ENCODE measurements around the gene TIMD4. TPM values are rescaled to one million over a fixed set of nuclear protein-coding genes. Genes with fewer than 3 reads are reported as not detected.
"Not testable (repeated sequence)": the region's sequence is repeated elsewhere in the genome, so short reads cannot be mapped to it uniquely, and the experiment has no call there.

The TIMD4 gene
- total RNA-seq, 1 donor from 2014 or later = 3.1 TPM

DNA sequence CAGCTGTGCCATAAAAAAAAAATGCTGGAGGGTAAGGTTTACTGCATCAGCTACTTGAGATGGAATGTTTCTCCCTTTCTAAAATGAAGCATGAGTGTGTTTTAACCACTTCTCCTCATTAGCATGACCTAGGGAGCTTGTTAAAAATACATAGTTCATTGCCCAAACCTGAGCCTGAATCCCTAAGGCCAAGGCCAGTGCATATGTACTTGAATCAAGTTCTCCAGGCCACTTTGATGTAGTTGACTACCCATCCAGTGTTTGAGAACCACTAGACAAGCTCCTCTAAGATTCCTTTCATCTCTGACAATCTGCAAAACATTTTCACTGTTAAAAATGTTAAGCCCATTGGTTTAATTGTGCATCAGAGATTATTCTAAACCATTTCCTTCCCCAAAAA lies 6.7 kb downstream of the TIMD4 start:
- Histone ChIP-seq H3K4me1 (ENCODE audit: control insufficient read depth in 3 of 3, insufficient read depth in 3 of 3, low read length in 3 of 3) (no peaks in the 10 kb centered on the region), H3K27ac (ENCODE audit: low read depth, low read length) (no peak overlapping the region), H3K9me3 (ENCODE audit: control insufficient read depth in 3 of 3, low read length in 3 of 3) (no peaks in the 10 kb centered on the region), H3K4me3 (ENCODE audit: low read length in 3 of 3) (no peak overlapping the region), H3K36me3 (ENCODE audit: control insufficient read depth in 3 of 3, insufficient read depth in 3 of 3, low read length in 3 of 3) (no peaks in the 10 kb centered on the region), H3K9ac (ENCODE audit: low read depth in 1 of 3, low read length in 3 of 3) (no peak overlapping the region), H3K27me3 (ENCODE audit: control insufficient read depth in 3 of 3, insufficient read depth in 3 of 3, low read length in 3 of 3) (no peaks in the 10 kb centered on the region)

DNA sequence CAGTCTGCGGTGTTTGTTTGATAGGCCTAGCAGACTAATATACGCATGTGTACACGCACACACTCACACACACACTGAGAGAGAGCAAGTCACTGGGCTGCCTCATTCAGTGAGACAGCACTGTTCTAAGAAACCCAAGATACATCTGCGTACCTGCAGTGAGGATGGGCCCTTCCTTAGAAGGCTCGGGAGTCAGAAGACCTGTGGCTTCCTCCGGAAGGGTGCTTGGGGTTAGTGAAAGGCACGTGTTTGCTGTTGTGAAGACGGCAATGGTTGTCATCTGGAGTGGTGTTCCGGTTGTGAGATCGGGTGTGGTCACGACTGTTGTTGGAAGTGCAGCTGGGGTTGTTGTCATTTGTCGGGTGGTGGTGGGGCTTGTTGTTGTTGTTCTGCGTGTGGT lies 11.7 kb downstream of the TIMD4 start:
- no peak overlapping the region for H3K4me3 ChIP-seq (ENCODE audit: low read length in 3 of 3)
- no peak overlapping the region for H3K9ac ChIP-seq (ENCODE audit: low read depth in 1 of 3, low read length in 3 of 3)

DNA sequence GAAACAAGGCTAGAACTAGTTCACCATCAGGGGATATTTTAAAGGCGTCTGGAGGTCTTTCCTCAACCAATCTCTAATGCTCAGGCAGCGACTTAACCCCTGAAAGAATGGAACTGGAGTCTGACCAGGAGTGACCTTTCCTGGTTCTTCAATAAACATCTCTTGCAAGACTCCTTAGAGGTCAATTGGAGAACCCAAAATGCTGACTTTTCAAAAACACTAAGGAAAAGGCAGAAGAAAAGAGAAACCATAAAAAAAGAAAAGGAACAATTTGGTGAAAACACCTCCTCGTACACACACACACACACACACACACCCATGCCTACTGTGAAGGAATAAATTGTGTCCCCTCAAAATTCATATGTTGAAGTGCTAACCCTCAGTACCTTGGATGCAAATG lies 12.3 kb downstream of the TIMD4 start:
- no peak overlapping the region for H3K27ac ChIP-seq (ENCODE audit: low read depth, low read length)
- H3K4me3 ChIP-seq (ENCODE audit: low read length in 3 of 3) = no peak overlapping the region
- no peaks in the 10 kb centered on the region for H3K27me3 ChIP-seq (ENCODE audit: control insufficient read depth in 3 of 3, insufficient read depth in 3 of 3, low read length in 3 of 3)
- H3K36me3 ChIP-seq (ENCODE audit: control insufficient read depth in 3 of 3, insufficient read depth in 3 of 3, low read length in 3 of 3) = no peaks in the 10 kb centered on the region
- H3K9me3 ChIP-seq (ENCODE audit: control insufficient read depth in 3 of 3, low read length in 3 of 3) = no peaks in the 10 kb centered on the region
- H3K4me1 ChIP-seq (ENCODE audit: control insufficient read depth in 3 of 3, insufficient read depth in 3 of 3, low read length in 3 of 3) = no peaks in the 10 kb centered on the region
- no peak overlapping the region for H3K9ac ChIP-seq (ENCODE audit: low read depth in 1 of 3, low read length in 3 of 3)

More for the DNA sequence above, 11.7 kb downstream of the TIMD4 start:
- no peaks in the 10 kb centered on the region for H3K4me1 ChIP-seq (ENCODE audit: control insufficient read depth in 3 of 3, insufficient read depth in 3 of 3, low read length in 3 of 3)
- H3K9me3 ChIP-seq (ENCODE audit: control insufficient read depth in 3 of 3, low read length in 3 of 3) = no peaks in the 10 kb centered on the region
- no peaks in the 10 kb centered on the region for H3K27me3 ChIP-seq (ENCODE audit: control insufficient read depth in 3 of 3, insufficient read depth in 3 of 3, low read length in 3 of 3)
- no peak overlapping the region for H3K27ac ChIP-seq (ENCODE audit: low read depth, low read length)
- H3K36me3 ChIP-seq (ENCODE audit: control insufficient read depth in 3 of 3, insufficient read depth in 3 of 3, low read length in 3 of 3) = no peaks in the 10 kb centered on the region

DNA sequence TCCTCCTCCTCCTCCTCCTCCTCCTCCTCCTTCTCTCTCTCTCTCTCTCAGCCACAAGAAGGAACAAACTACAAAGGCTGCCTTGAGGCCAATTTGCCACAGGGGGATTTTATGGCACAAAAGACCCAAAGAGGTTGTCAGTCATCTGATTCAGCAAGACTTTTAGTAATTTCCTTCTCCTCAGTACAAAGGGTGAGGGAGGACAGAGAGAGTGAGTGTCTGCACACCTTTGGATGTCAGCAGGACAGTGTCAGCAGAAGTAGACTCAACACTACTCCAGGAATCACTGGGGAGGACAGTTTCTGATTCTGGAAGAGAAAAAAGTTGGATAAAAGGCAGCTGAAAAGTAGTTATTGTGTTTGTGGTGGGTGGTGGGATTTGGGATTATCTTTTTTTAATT lies 13.6 kb downstream of the TIMD4 start:
- no peaks in the 10 kb centered on the region for H3K36me3 ChIP-seq (ENCODE audit: control insufficient read depth in 3 of 3, insufficient read depth in 3 of 3, low read length in 3 of 3)
- H3K4me1 ChIP-seq (ENCODE audit: control insufficient read depth in 3 of 3, insufficient read depth in 3 of 3, low read length in 3 of 3) = no peaks in the 10 kb centered on the region

DNA sequence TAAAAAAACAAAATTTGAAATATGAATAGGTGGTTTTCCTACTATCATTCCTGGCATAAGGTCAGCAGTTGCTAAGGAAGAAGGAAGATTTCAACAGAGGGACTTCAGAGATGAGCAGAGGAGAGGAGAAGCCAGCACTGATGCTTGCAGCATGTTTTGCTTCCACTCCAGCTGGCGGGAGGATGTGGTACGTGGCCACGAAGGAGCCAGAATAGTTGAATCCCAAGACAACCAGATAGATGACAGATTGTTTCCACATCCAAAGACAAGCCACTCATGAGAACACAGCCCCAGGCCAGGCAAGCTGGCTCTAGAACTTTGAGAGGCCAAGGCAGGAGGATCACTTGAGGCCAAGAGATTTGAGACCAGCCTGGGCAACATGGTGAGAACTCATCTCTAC lies 15.1 kb downstream of the TIMD4 start:
- no peaks in the 10 kb centered on the region for H3K9me3 ChIP-seq (ENCODE audit: control insufficient read depth in 3 of 3, low read length in 3 of 3)
- no peak overlapping the region for H3K27ac ChIP-seq (ENCODE audit: low read depth, low read length)
- no peak overlapping the region for H3K9ac ChIP-seq (ENCODE audit: low read depth in 1 of 3, low read length in 3 of 3)
- no peaks in the 10 kb centered on the region for H3K36me3 ChIP-seq (ENCODE audit: control insufficient read depth in 3 of 3, insufficient read depth in 3 of 3, low read length in 3 of 3)
- H3K27me3 ChIP-seq (ENCODE audit: control insufficient read depth in 3 of 3, insufficient read depth in 3 of 3, low read length in 3 of 3) = no peaks in the 10 kb centered on the region
- no peaks in the 10 kb centered on the region for H3K4me1 ChIP-seq (ENCODE audit: control insufficient read depth in 3 of 3, insufficient read depth in 3 of 3, low read length in 3 of 3)
- no peak overlapping the region for H3K4me3 ChIP-seq (ENCODE audit: low read length in 3 of 3)

More for the DNA sequence above, 13.6 kb downstream of the TIMD4 start:
- Histone ChIP-seq H3K27me3 (ENCODE audit: control insufficient read depth in 3 of 3, insufficient read depth in 3 of 3, low read length in 3 of 3) (no peaks in the 10 kb centered on the region), H3K9me3 (ENCODE audit: control insufficient read depth in 3 of 3, low read length in 3 of 3) (no peaks in the 10 kb centered on the region), H3K27ac (ENCODE audit: low read depth, low read length) (no peak overlapping the region), H3K4me3 (ENCODE audit: low read length in 3 of 3) (no peak overlapping the region), H3K9ac (ENCODE audit: low read depth in 1 of 3, low read length in 3 of 3) (no peak overlapping the region)

DNA sequence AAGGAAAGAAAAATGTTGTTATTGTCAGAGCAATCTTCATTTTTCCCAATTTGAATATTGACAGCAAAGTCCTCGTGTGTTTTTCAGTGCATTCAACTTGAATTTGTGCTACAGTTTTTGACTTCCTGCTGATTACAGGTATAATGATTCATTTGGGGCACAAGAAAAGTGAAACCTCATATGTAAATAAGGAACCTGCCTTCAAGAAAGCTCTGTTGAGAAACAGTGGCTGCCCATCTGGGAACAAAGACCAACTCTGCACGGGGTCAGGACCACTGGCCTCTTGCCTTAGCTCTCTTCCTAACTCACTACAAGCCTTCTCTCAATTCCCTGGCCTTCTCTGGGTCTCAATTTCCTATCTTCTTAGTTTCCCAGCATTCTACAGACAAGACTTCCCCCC lies 21.0 kb downstream of the TIMD4 start:
- Histone ChIP-seq H3K27me3 (ENCODE audit: control insufficient read depth in 3 of 3, insufficient read depth in 3 of 3, low read length in 3 of 3) (no peaks in the 10 kb centered on the region), H3K4me1 (ENCODE audit: control insufficient read depth in 3 of 3, insufficient read depth in 3 of 3, low read length in 3 of 3) (no peaks in the 10 kb centered on the region), H3K9me3 (ENCODE audit: control insufficient read depth in 3 of 3, low read length in 3 of 3) (no peaks in the 10 kb centered on the region), H3K4me3 (ENCODE audit: low read length in 3 of 3) (no peak overlapping the region), H3K9ac (ENCODE audit: low read depth in 1 of 3, low read length in 3 of 3) (no peak overlapping the region), H3K36me3 (ENCODE audit: control insufficient read depth in 3 of 3, insufficient read depth in 3 of 3, low read length in 3 of 3) (no peaks in the 10 kb centered on the region), H3K27ac (ENCODE audit: low read depth, low read length) (no peak overlapping the region)

DNA sequence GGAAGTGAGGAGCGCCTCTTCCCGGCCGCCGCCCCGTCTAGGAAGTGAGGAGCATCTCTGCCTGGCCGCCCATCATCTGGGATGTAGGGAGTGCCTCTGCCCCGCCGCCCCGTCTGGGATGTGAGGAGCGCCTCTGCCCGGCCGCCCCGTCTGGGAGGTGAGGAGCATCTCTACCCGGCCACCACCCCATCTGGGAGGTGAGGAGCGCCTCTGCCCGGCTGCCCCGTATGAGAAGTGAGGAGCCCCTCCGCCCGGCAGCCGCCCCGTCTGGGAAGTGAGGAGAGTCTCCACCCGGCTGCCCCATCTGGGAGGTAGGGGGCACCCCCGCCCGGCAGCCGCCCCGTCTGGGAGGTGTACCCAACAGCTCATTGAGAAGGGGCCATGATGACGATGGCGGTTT lies 22.6 kb downstream of the TIMD4 start:
- not testable (repeated sequence) for H3K4me3 ChIP-seq (ENCODE audit: low read length in 3 of 3)

DNA sequence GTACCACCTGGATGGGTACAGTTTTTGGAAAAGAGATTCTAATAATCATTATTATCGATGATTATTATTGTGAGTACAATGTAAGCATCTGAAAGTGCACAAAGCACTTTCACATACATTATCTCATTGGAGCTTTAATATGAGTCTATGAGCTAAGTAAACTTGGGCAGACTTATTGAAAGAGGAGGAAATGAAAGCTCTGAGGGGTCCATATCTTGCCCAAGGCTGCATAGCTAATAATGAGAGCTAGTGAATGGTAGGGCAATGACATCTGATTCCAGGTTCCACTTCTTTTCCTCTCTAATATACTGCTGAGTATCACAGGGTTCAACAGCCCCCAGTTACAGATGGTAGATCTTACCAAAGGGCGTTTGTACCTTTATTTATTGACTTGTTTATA lies 26.1 kb downstream of the TIMD4 start:
- Histone ChIP-seq H3K9ac (ENCODE audit: low read depth in 1 of 3, low read length in 3 of 3) (no peak overlapping the region), H3K9me3 (ENCODE audit: control insufficient read depth in 3 of 3, low read length in 3 of 3) (no peaks in the 10 kb centered on the region), H3K4me3 (ENCODE audit: low read length in 3 of 3) (no peak overlapping the region), H3K4me1 (ENCODE audit: control insufficient read depth in 3 of 3, insufficient read depth in 3 of 3, low read length in 3 of 3) (no peaks in the 10 kb centered on the region), H3K36me3 (ENCODE audit: control insufficient read depth in 3 of 3, insufficient read depth in 3 of 3, low read length in 3 of 3) (no peaks in the 10 kb centered on the region), H3K27ac (ENCODE audit: low read depth, low read length) (no peak overlapping the region), H3K27me3 (ENCODE audit: control insufficient read depth in 3 of 3, insufficient read depth in 3 of 3, low read length in 3 of 3) (no peaks in the 10 kb centered on the region)

More for the DNA sequence above, 22.6 kb downstream of the TIMD4 start:
- not testable (repeated sequence) for H3K27ac ChIP-seq (ENCODE audit: low read depth, low read length); H3K9ac ChIP-seq (ENCODE audit: low read depth in 1 of 3, low read length in 3 of 3); H3K36me3 ChIP-seq (ENCODE audit: control insufficient read depth in 3 of 3, insufficient read depth in 3 of 3, low read length in 3 of 3); H3K27me3 ChIP-seq (ENCODE audit: control insufficient read depth in 3 of 3, insufficient read depth in 3 of 3, low read length in 3 of 3); H3K9me3 ChIP-seq (ENCODE audit: control insufficient read depth in 3 of 3, low read length in 3 of 3); H3K4me1 ChIP-seq (ENCODE audit: control insufficient read depth in 3 of 3, insufficient read depth in 3 of 3, low read length in 3 of 3)

DNA sequence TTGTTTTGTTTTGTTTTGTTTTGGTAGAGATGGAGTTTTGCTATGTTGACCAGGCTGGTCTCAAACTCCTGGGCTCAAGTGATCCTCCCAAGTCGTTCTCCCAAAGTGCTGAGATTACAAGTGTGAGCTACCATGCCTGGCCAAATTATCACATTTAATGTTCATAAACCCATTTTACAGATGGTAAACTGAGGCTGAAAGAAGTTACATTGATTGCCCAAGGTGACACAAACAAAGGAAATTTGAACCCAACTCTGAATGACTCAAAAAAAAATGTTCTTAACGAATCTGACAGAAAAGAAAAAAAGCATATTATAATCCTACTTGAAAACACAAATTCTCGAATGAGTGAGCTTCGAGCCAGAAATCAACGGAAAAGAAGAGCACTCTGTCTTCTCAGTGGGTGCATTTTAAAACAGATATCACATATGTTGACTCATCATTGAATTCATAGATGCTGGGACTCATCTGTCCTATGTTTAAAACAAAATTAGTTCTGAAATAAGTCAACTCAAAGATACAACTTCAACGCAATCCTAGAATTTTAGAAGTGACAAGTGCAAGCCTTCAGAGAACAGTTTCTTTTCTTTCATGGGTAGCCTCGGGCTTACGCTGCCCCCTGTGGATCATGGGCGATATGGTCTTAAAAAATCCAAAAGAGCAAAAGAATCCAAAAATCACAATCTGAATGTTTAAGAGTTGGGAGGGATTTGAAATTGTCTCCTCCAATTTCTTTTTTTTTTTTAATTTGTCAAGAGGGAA lies 28.4 kb downstream of the TIMD4 start:
- Histone ChIP-seq H3K4me1 (ENCODE audit: control insufficient read depth in 3 of 3, insufficient read depth in 3 of 3, low read length in 3 of 3) (no peaks in the 10 kb centered on the region), H3K9me3 (ENCODE audit: control insufficient read depth in 3 of 3, low read length in 3 of 3) (no peaks in the 10 kb centered on the region), H3K27me3 (ENCODE audit: control insufficient read depth in 3 of 3, insufficient read depth in 3 of 3, low read length in 3 of 3) (no peaks in the 10 kb centered on the region), H3K9ac (ENCODE audit: low read depth in 1 of 3, low read length in 3 of 3) (no peak overlapping the region), H3K4me3 (ENCODE audit: low read length in 3 of 3) (no peak overlapping the region), H3K36me3 (ENCODE audit: control insufficient read depth in 3 of 3, insufficient read depth in 3 of 3, low read length in 3 of 3) (no peaks in the 10 kb centered on the region), H3K27ac (ENCODE audit: low read depth, low read length) (no peak overlapping the region)

DNA sequence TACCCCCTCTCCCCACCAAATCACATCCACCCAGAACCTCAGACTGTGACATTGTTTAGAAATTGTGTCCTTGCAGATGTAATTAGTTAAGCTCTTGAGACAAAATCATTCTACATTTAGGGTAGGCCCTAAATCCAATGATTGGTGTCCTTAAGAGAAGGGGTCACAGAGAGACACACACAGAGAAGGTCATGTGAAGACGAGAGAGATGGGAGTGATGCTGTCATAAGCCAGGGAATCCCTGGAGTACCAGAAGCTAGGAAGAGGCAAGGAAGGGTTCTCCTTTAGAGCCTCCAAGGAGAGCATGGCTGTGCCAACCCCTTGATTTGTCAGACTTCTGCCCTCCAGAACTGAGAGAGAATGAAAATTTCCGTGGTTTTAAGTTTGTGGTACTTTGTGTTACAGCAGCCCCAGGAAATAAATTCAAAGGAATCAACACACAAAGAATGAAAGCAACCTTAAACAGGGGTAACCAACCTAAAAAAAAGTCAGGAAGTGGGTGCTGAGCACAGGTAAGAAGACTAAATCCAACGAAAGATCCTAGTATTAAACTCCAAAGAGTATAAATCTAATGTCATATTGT lies 33.6 kb downstream of the TIMD4 start:
- H3K36me3 ChIP-seq (ENCODE audit: control insufficient read depth in 3 of 3, insufficient read depth in 3 of 3, low read length in 3 of 3) = no peaks in the 10 kb centered on the region
- no peak overlapping the region for H3K4me3 ChIP-seq (ENCODE audit: low read length in 3 of 3)
- H3K9me3 ChIP-seq (ENCODE audit: control insufficient read depth in 3 of 3, low read length in 3 of 3) = no peaks in the 10 kb centered on the region
- no peak overlapping the region for H3K27ac ChIP-seq (ENCODE audit: low read depth, low read length)
- H3K4me1 ChIP-seq (ENCODE audit: control insufficient read depth in 3 of 3, insufficient read depth in 3 of 3, low read length in 3 of 3) = no peaks in the 10 kb centered on the region
- no peak overlapping the region for H3K9ac ChIP-seq (ENCODE audit: low read depth in 1 of 3, low read length in 3 of 3)
- H3K27me3 ChIP-seq (ENCODE audit: control insufficient read depth in 3 of 3, insufficient read depth in 3 of 3, low read length in 3 of 3) = no peaks in the 10 kb centered on the region

Measured in skeletal muscle tissue (tissue), 4 donors.